GM12865 (cell line): ENCODE data around the gene SREBF1.

Source experiments
- DNase-seq: peaks from one replicate; pipeline ENCODE4 v3.0.0; 2010; ENCODE audit warnings: low read depth
- H3K4me3 ChIP-seq: 2 replicates; pipeline ENCODE4 v1.5.1; 2011; ENCODE audit warnings: mild to moderate bottlenecking, low read depth, low read length, control low read depth
- TF ChIP-seq, protein P1 (sequence below): IDR thresholded peaks from 2 replicates; pipeline ENCODE4 v1.5.1; 2011; ENCODE audit warnings: low read length, control low read depth, low read depth, inconsistent platforms; ENCODE audit not compliant: insufficient read depth; ENCODE audit errors: missing control alignments

The SREBF1 gene

DNA sequence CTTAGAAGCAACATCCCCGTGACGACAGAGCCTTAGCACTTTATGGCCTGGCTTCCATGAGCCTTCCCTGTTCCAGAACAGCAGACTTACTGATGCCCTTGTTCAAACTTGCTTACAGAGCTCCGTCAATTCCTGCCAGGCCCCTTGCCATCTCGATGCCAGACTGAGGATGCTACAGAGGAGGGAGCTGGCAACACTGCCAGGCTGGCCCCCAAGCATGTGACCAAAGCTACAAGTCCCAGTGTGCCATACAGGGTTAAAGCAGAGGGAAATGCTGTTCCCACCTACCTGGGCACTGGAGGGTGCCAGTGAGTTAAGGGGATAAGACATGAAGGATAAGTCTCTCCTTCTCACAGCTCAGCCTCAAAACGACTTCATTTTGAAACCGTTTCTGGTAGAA, 33.5 kb upstream of the SREBF1 start:
- peak; percentile 26 for DNase-seq
- TF ChIP-seq, protein P1, sequence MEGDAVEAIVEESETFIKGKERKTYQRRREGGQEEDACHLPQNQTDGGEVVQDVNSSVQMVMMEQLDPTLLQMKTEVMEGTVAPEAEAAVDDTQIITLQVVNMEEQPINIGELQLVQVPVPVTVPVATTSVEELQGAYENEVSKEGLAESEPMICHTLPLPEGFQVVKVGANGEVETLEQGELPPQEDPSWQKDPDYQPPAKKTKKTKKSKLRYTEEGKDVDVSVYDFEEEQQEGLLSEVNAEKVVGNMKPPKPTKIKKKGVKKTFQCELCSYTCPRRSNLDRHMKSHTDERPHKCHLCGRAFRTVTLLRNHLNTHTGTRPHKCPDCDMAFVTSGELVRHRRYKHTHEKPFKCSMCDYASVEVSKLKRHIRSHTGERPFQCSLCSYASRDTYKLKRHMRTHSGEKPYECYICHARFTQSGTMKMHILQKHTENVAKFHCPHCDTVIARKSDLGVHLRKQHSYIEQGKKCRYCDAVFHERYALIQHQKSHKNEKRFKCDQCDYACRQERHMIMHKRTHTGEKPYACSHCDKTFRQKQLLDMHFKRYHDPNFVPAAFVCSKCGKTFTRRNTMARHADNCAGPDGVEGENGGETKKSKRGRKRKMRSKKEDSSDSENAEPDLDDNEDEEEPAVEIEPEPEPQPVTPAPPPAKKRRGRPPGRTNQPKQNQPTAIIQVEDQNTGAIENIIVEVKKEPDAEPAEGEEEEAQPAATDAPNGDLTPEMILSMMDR = peak; percentile 3
- H3K4me3 ChIP-seq = no peak overlapping the region

GRCh38 chr17:17868641-17869522, 32.1 kb upstream of the SREBF1 start:
- DNase-seq = no peak
- no peak overlapping the region for H3K4me3 ChIP-seq
- TF ChIP-seq, protein P1 = no peak

DNA sequence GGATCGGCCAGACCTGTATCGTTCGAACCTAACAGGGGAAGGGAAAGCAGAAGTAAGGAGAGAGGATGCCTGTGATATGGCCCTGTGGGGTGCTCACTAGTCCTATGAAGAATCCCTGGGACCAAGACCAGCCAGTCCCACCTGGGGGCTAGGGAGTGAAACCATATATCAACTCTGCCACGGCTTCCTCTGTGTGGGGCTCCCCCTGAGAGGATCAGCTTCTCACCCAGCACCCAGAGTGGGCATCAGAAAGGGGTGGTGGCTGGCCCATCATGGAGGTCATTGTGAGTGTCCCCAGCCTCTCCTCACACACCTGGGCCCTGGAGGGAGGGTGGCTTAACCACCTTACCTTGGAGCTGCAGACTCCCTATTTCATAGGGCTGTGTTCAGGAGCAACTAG, 30.1 kb upstream of the SREBF1 start:
- TF ChIP-seq, protein P1 = no peak
- DNase-seq = no peak
- no peak overlapping the region for H3K4me3 ChIP-seq

DNA sequence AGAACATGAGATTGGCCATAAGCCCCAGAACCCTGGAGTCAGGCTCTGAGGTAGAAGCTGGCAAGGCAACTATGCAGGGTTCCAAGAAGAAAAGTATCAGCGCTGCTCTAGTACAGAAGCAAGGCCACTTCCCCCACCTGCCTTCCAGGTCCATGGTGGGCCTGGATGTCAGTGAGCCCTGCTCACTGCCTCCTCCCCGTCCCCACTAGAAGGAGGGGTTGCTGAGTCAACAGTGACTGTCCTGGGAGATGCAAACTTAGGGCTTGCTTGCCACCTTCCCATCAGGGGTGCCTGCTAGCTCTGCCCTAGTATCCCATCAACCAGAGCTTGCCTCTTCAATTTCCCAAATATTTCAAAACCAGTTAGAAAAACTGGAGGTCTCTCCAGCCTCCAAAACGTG, 29.6 kb upstream of the SREBF1 start:
- no peak for DNase-seq
- TF ChIP-seq, protein P1 = no peak
- no peak overlapping the region for H3K4me3 ChIP-seq

DNA sequence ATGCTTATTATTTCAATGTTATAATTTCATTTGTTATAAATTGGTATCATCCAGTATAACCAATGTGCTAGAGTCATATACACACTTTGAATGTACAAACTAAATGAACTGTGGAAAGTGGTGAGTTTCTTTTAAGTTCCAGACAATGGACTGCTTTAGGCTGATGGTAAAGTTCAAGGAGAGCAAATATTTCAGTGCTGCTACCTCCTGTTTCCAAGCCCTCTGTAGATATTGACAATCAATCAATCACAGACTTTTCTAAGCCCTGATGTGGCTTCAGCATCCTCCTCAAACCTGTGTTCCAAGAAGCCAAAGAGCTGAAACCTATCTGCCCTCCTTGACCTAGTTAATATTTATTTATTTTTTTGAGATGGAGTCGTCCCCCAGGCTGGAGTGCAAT, 28.2 kb upstream of the SREBF1 start:
- no peak for DNase-seq
- no peak overlapping the region for H3K4me3 ChIP-seq
- TF ChIP-seq, protein P1 = no peak

- no peak overlapping the region for H3K4me3 ChIP-seq
- TF ChIP-seq, protein P1 = no peak
- DNase-seq = no peak
Observed at GRCh38 chr17:17860766-17861107, 24.0 kb upstream of the SREBF1 start.
